GM18517 (cell line): ENCODE measurements around the gene NFE2L2.
"Not testable (repeated sequence)": the region's sequence is repeated elsewhere in the genome, so short reads cannot be mapped to it uniquely, and the experiment has no call there.

Experiments
- ATAC-seq: cut with Tn5 transposase; IDR thresholded peaks from one replicate; pipeline ENCODE4 v1.9.1; 2021; ENCODE audit warnings: mild to moderate bottlenecking, moderate library complexity; ENCODE audit not compliant: unreplicated experiment

NFE2L2 gene

GRCh38 chr2:177281400-177282180 is 17.1 kb upstream of the NFE2L2 start:
- no peak for ATAC-seq

- ATAC-seq: no peak
These were observed 15.3 kb upstream of the NFE2L2 start for GRCh38 chr2:177279847-177280246.

GRCh38 chr2:177275743-177276055 is 11.2 kb upstream of the NFE2L2 start:
- no peak for ATAC-seq

- no peak for ATAC-seq
These were observed 10.7 kb upstream of the NFE2L2 start for GRCh38 chr2:177275040-177275742.

- ATAC-seq: no peak
These were observed 8.9 kb upstream of the NFE2L2 start for GRCh38 chr2:177273408-177273807.

GRCh38 chr2:177272765-177273164 is 8.2 kb upstream of the NFE2L2 start:
- ATAC-seq: no peak

- peak; percentile 40 for ATAC-seq
These were observed 7.6 kb upstream of the NFE2L2 start for GRCh38 chr2:177271981-177272666.

GRCh38 chr2:177270531-177270930 is 6.0 kb upstream of the NFE2L2 start:
- no peak for ATAC-seq

GRCh38 chr2:177268901-177269300 is 4.4 kb upstream of the NFE2L2 start:
- ATAC-seq: no peak

GRCh38 chr2:177268187-177268871 is 3.8 kb upstream of the NFE2L2 start:
- ATAC-seq: no peak

- ATAC-seq: not testable (repeated sequence)
These were observed 2.4 kb upstream of the NFE2L2 start for GRCh38 chr2:177266955-177267354.

- ATAC-seq: no peak
These were observed 1.6 kb upstream of the NFE2L2 start for GRCh38 chr2:177265824-177266817.

- peak; percentile 25 for ATAC-seq
These were observed 276 bp downstream of the NFE2L2 start for GRCh38 chr2:177264209-177264692.

- peak; percentile 45 for ATAC-seq
These were observed 897 bp downstream of the NFE2L2 start for GRCh38 chr2:177263451-177264208.

- ATAC-seq: no peak
These were observed 1.5 kb downstream of the NFE2L2 start for GRCh38 chr2:177262958-177263450.

- ATAC-seq: no peak
These were observed 2.4 kb downstream of the NFE2L2 start for GRCh38 chr2:177262092-177262491.

- ATAC-seq: no peak
These were observed 3.1 kb downstream of the NFE2L2 start for GRCh38 chr2:177261116-177262060.

- ATAC-seq: no peak
These were observed 4.1 kb downstream of the NFE2L2 start for GRCh38 chr2:177260379-177260778.
